GM18873 (cell line): Measurements from ENCODE around the gene TMEM50A.
"Not testable (repeated sequence)": the region's sequence is repeated elsewhere in the genome, so short reads cannot be mapped to it uniquely, and the experiment has no call there.

Source experiments
- ATAC-seq: cut with Tn5 transposase; IDR thresholded peaks from one replicate; pipeline ENCODE4 v1.9.1; 2021; ENCODE audit warnings: mild to moderate bottlenecking, moderate library complexity, moderate number of reproducible peaks; ENCODE audit not compliant: unreplicated experiment, low FRiP score

The TMEM50A gene

GRCh38 chr1:25329950-25330349 lies 8.2 kb upstream of the TMEM50A start:
- not testable (repeated sequence) for ATAC-seq

GRCh38 chr1:25336922-25337354 lies 1.2 kb upstream of the TMEM50A start:
- not testable (repeated sequence) for ATAC-seq

- peak; percentile 68 for ATAC-seq
These were observed 499 bp upstream of the TMEM50A start for GRCh38 chr1:25337483-25338187.

GRCh38 chr1:25338986-25339385 lies 852 bp downstream of the TMEM50A start:
- no peak for ATAC-seq

- ATAC-seq, result no peak
These were observed 3.6 kb downstream of the TMEM50A start for GRCh38 chr1:25341746-25342145.

GRCh38 chr1:25342846-25343245 lies 4.7 kb downstream of the TMEM50A start:
- no peak for ATAC-seq

GRCh38 chr1:25343872-25344271 lies 5.7 kb downstream of the TMEM50A start:
- no peak for ATAC-seq

- no peak for ATAC-seq
These were observed 9.4 kb downstream of the TMEM50A start for GRCh38 chr1:25347556-25347955.

- ATAC-seq, result no peak
These were observed 11.5 kb downstream of the TMEM50A start for GRCh38 chr1:25349606-25350005.

GRCh38 chr1:25355841-25356395 lies 17.8 kb downstream of the TMEM50A start:
- no peak for ATAC-seq

GRCh38 chr1:25356441-25356840 lies 18.3 kb downstream of the TMEM50A start:
- ATAC-seq, result no peak

- no peak for ATAC-seq
These were observed 18.7 kb downstream of the TMEM50A start for GRCh38 chr1:25356848-25357247.

- no peak for ATAC-seq
These were observed 22.8 kb downstream of the TMEM50A start for GRCh38 chr1:25360596-25361581.

GRCh38 chr1:25361901-25362300 lies 23.8 kb downstream of the TMEM50A start:
- no peak for ATAC-seq

GRCh38 chr1:25362634-25363559 lies 24.8 kb downstream of the TMEM50A start:
- not testable (repeated sequence) for ATAC-seq

- no peak for ATAC-seq
These were observed 31.1 kb downstream of the TMEM50A start for GRCh38 chr1:25369241-25369640.

- ATAC-seq, result not testable (repeated sequence)
These were observed 31.6 kb downstream of the TMEM50A start for GRCh38 chr1:25369691-25370271.

GRCh38 chr1:25371757-25372156 lies 33.6 kb downstream of the TMEM50A start:
- ATAC-seq, result not testable (repeated sequence)

- ATAC-seq, result not testable (repeated sequence)
These were observed 40.2 kb downstream of the TMEM50A start for GRCh38 chr1:25378367-25378766.

- ATAC-seq, result not testable (repeated sequence)
These were observed 44.4 kb downstream of the TMEM50A start for GRCh38 chr1:25382543-25382942.
